NT2/D1 (cell line): ENCODE results near the gene IQSEC1.

Experiments used
- DNase-seq: peaks from one replicate; pipeline ENCODE4 v3.0.0-alpha.2; 2011; ENCODE audit warnings: low read depth, low spot score
- H3K27me3 ChIP-seq: 2 replicates; pipeline ENCODE4 v1.6.0; 2011; ENCODE audit warnings: mild to moderate bottlenecking; ENCODE audit not compliant: insufficient read length, insufficient read depth
- H3K36me3 ChIP-seq: 2 replicates; pipeline ENCODE4 v1.6.1; 2011; ENCODE audit warnings: mild to moderate bottlenecking, low read length, mixed read lengths; ENCODE audit not compliant: insufficient read depth, insufficient read length
- H3K4me1 ChIP-seq: 2 replicates; pipeline ENCODE4 v1.5.1; 2011; ENCODE audit not compliant: insufficient read depth, insufficient read length
- H3K4me3 ChIP-seq: 2 replicates; pipeline ENCODE4 v1.5.1; 2011; ENCODE audit warnings: low read depth; ENCODE audit not compliant: insufficient read length
- H3K9ac ChIP-seq: 2 replicates; pipeline ENCODE4 v1.6.0; 2011; ENCODE audit warnings: low read depth; ENCODE audit not compliant: insufficient read length
- H3K9me3 ChIP-seq: 2 replicates; pipeline ENCODE4 v1.5.1; 2011; ENCODE audit warnings: mild to moderate bottlenecking, low read length; ENCODE audit not compliant: insufficient read depth
- SUZ12 ChIP-seq: IDR thresholded peaks from 2 replicates; pipeline ENCODE4 v1.6.1; 2011; ENCODE audit not compliant: insufficient read length, insufficient read depth; ENCODE audit errors: extremely low read depth
- YY1 ChIP-seq: IDR thresholded peaks from 2 replicates; pipeline ENCODE4 v1.6.1; 2011; ENCODE audit not compliant: insufficient read length, insufficient read depth
- ZNF274 ChIP-seq: IDR thresholded peaks from 2 replicates; pipeline ENCODE4 v1.6.1; 2011; ENCODE audit warnings: mild to moderate bottlenecking, low read depth, low read length

IQSEC1 gene

DNA sequence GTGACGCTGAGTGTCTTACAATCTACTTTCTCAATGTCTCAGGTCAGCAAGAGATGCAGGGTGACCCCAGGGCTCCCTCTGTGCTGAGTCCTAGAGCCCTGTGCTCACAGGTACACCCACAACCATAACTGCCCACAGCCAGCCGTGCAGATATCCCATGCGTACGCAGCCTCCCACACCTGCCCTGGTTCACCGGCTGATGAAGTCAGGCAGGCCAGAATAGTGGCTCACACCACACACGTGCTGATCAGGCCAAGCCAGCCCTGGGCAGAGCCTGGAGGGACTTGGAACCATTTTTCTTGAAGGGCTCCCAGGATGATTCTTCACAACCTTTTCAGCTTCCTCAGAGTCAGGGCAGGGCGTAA lies 168.3 kb downstream of the IQSEC1 start:
- Histone ChIP-seq H3K9me3 (no peaks in the 10 kb centered on the region), H3K9ac (no peak overlapping the region), H3K4me1 (no peaks in the 10 kb centered on the region), H3K27me3 (no peaks in the 10 kb centered on the region), H3K4me3 (no peak overlapping the region), H3K36me3 (peaks cover 84% of the 10 kb centered on the region)
- no peak for TF ChIP-seq ZNF274
- no peak for TF ChIP-seq YY1
- TF ChIP-seq SUZ12 = no peak
- DNase-seq = no peak

DNA sequence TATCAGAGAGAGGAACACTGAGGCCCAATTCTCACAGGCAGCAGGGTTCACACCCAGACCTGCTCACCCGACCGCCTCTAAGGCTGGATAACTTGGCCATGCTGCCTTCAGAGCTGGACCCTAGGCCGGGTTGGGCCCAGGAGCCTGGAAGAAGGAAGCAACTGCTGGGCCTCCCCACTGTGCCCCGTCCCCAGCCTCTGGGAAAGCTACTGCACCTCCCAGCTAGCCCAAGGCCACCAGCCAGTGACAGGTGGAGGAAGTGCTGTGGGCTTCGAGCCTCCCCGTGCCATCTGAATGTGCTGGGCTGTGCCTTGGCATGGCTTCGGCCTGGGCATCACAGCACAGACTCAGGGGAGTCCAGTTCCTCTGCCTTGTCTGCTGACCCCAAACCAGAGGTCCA lies 169.3 kb downstream of the IQSEC1 start:
- Histone ChIP-seq H3K4me3 (no peak overlapping the region), H3K9ac (no peak overlapping the region), H3K36me3 (peaks cover 84% of the 10 kb centered on the region), H3K4me1 (no peaks in the 10 kb centered on the region), H3K27me3 (no peaks in the 10 kb centered on the region), H3K9me3 (no peaks in the 10 kb centered on the region)
- TF ChIP-seq YY1 = no peak
- TF ChIP-seq SUZ12 = no peak
- TF ChIP-seq ZNF274 = no peak
- no peak for DNase-seq

DNA sequence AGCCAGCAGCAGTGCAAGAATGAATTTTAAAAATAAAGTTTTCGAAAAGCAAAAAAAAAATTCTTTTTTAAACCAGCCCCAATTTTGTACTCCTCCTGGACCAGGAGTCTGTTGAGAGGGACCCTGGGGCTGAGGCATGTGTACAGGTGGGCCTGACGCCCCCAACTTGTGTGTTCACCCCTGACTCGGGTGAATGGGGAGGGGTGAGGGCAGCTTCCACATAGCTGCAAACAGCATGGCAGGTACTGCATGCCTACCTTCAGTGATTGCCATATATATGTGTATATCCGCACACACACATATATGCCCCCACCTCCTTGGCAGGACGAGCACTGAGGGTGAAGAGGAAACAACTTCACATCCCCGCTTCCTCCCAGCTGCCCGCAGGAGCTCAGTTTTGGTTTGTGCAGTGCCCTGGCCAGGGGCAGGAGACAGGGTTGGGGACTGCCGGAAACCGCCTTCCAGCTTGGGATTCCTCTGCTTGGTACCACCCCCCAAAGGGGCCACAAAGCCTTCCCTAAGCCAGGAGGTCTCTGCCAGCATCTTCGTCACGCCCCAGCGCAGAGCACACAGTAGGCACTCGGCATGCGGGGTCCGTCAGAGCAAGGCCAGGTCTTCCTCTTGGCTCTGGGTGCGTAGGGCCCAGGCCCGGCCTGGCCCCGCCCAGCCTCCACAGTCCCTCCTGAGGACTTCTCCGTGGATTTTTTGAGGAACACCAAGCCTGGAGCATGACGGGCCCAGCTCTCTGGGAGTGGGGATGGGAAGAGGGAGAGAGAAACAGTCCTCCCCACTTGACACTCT lies 170.0 kb downstream of the IQSEC1 start:
- Histone ChIP-seq H3K27me3 (no peaks in the 10 kb centered on the region), H3K4me3 (no peak overlapping the region), H3K9me3 (no peaks in the 10 kb centered on the region), H3K36me3 (peaks cover 77% of the 10 kb centered on the region), H3K4me1 (no peaks in the 10 kb centered on the region), H3K9ac (no peak overlapping the region)
- no peak for DNase-seq
- TF ChIP-seq ZNF274 = no peak
- no peak for TF ChIP-seq SUZ12
- no peak for TF ChIP-seq YY1

DNA sequence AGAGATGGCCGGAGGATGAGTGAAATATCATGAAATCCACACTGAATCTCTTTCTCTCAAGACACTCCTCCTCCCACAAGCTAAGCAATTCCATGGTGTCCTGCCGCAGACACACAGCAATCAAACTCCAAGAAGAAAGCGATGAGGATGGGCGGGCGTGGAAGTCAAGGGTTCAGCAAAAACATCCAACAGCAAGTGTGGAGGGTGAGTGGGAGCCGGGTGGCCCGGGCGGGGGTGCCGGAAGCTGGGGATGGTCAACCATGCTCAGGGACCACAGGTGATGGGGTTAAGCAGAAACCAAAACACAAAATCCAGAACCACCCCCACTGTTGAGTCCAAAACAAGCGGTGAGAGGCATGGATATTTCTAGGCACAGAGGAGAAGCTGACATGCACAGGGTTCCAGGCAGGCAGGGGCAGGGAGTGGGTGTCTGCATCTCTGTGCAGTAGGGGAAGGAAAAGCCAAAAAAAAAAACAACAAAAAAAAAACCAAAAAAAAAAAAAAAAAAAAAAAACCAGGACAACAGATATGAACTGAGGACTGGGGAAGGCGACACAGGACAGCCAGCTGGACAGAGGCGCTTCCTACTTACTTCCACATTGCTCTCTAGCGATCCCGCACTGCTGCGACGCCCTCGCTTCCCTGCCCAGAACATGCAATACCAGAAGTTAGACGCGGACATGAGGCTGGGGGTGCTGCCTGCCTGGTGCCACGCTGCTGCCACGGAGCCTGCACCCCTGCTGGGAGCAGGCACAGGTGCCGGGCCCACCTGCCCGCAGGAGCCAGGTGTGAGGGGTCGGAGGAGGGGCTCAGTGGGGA lies 170.8 kb downstream of the IQSEC1 start:
- H3K9me3 ChIP-seq = no peaks in the 10 kb centered on the region
- DNase-seq = no peak
- TF ChIP-seq SUZ12 (no peak), ZNF274 (no peak), YY1 (no peak)
- no peaks in the 10 kb centered on the region for H3K27me3 ChIP-seq
- H3K4me1 ChIP-seq = no peaks in the 10 kb centered on the region
- H3K4me3 ChIP-seq = no peak overlapping the region
- no peak overlapping the region for H3K9ac ChIP-seq
- H3K36me3 ChIP-seq = peaks cover 72% of the 10 kb centered on the region

DNA sequence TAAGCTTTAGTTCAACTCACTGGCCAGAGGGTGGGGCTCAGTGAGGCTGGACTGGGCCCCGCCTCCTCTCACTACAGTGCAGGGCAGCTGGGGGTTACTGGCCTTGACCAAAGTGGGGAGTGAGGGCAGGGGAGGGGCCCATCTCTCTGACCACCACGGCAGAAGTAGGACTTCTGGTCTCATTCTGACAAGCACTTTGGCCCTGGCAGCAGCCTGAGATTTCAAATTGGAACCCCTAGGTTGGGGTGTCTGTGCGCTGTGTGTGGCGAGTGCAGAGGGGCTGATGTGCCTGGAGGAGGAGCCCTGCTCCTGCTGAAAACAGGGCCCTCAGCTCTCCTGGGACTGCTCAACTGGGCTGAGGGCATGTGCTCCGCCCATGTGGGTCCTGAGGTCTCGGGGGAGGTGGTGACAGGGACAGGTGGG lies 171.6 kb downstream of the IQSEC1 start:
- H3K36me3 ChIP-seq = peaks cover 72% of the 10 kb centered on the region
- no peak for TF ChIP-seq YY1
- no peak for TF ChIP-seq ZNF274
- no peak for TF ChIP-seq SUZ12
- no peaks in the 10 kb centered on the region for H3K27me3 ChIP-seq
- no peaks in the 10 kb centered on the region for H3K4me1 ChIP-seq
- no peak for DNase-seq
- H3K4me3 ChIP-seq = no peak overlapping the region
- no peak overlapping the region for H3K9ac ChIP-seq
- no peaks in the 10 kb centered on the region for H3K9me3 ChIP-seq

DNA sequence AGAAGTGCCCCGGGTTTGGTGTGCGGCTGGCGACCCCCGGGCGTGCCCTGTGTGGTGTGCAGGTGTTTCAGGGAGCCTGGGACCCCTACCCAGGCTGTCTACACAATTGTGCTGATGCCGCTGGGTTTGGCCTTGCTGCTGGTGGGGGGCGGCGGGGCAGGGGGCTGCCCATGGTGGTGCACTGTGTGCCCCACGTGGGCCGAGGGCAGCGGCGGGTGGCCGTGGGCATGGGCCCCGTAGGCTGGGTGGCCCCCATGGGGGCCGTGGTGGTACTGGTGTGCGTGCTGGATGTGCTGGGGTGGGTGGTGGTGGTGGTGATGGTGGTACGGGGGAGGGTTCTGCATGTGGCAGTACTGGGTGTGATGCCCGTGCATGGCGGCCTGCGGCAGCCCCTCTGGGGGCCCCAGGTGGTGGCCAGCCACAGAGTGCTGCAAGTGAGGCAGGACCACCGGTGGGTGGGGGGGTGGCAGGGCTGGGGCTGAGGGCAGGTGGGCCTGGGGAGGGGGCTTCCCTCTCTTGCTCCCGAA lies 172.3 kb downstream of the IQSEC1 start:
- Histone ChIP-seq H3K4me1 (no peaks in the 10 kb centered on the region), H3K4me3 (no peak overlapping the region), H3K9me3 (no peaks in the 10 kb centered on the region), H3K9ac (no peak overlapping the region), H3K27me3 (no peaks in the 10 kb centered on the region), H3K36me3 (peaks cover 65% of the 10 kb centered on the region)
- no peak for DNase-seq
- TF ChIP-seq YY1 = no peak
- no peak for TF ChIP-seq SUZ12
- TF ChIP-seq ZNF274 = no peak
